CD4-positive, alpha-beta T cell (primary cell): ENCODE measurements around the gene ASXL3. TPM values are rescaled to one million over a fixed set of nuclear protein-coding genes. Genes with fewer than 3 reads are reported as not detected.

ENCODE experiments used
- ATAC-seq: fragments of 200-7000 bp; cut with Tn5 transposase; one replicate; pipeline ENCODE4 v1.10.0; 2022; ENCODE audit warnings: mild to moderate bottlenecking; ENCODE audit not compliant: poor library complexity
- CTCF ChIA-PET: fragments of 350-600 bp; sonication (Branson Sonifier 250); formaldehyde crosslinking; loops from one replicate; lab custom pipeline; 2021; ENCODE audit warnings: antibody characterized with exemption, inconsistent platforms; lab: Charles Lee
- POLR2A ChIA-PET: fragments of 350-600 bp; sonication (Branson Sonifier 250); formaldehyde crosslinking; loops from one replicate; lab custom pipeline; 2021; ENCODE audit warnings: antibody characterized with exemption, inconsistent platforms; lab: Charles Lee
- DNase-seq, 14 experiments: peaks; one replicate each; pipeline ENCODE4 v3.0.0-alpha.2; 2013 to 2020; ENCODE audit warnings: mixed read lengths in 2 of 14
- H3K27ac ChIP-seq, 2 donors: one replicate each; pipeline versions ENCODE4 v1.5.1 to v1.7.0; 2013; ENCODE audit warnings: low read length in 2 of 2, low read depth in 1 of 2, mild to moderate bottlenecking in 1 of 2
- H3K27me3 ChIP-seq, 2 experiments: 1 replicate in 1 of 2; 2 replicates in 1 of 2; pipeline versions ENCODE4 v1.6.1 to v1.7.0; 2013; ENCODE audit warnings: low read length in 2 of 2, control low read depth in 1 of 2, mild to moderate bottlenecking in 1 of 2, moderate library complexity in 1 of 2; ENCODE audit not compliant: insufficient read depth in 2 of 2, control insufficient read depth in 1 of 2
- H3K36me3 ChIP-seq: one replicate; pipeline ENCODE4 v1.6.1; 2013; ENCODE audit warnings: low read length, control low read depth; ENCODE audit not compliant: insufficient read depth
- H3K4me1 ChIP-seq: one replicate; pipeline ENCODE4 v1.6.1; 2013; ENCODE audit warnings: low read length, control low read depth; ENCODE audit not compliant: insufficient read depth
- H3K4me3 ChIP-seq: one replicate; pipeline ENCODE4 v1.5.1; 2013; ENCODE audit warnings: mild to moderate bottlenecking, low read length, moderate library complexity
- H3K9me3 ChIP-seq, 2 experiments: 1 replicate in 1 of 2; 2 replicates in 1 of 2; pipeline versions ENCODE4 v1.6.1 to v1.7.0; 2013; ENCODE audit warnings: low read length in 2 of 2, mild to moderate bottlenecking in 2 of 2, control low read depth in 1 of 2, moderate library complexity in 1 of 2; ENCODE audit not compliant: control insufficient read depth in 1 of 2, insufficient read depth in 1 of 2
- H3K27ac Mint-ChIP-seq: one replicate; pipeline ENCODE4 v1.8.0; 2020; ENCODE audit warnings: mixed read lengths
- H3K27me3 Mint-ChIP-seq: one replicate; pipeline ENCODE4 v1.8.0; 2021; ENCODE audit warnings: mixed read lengths
- H3K36me3 Mint-ChIP-seq: one replicate; pipeline ENCODE4 v1.8.0; 2021; ENCODE audit warnings: low read depth, mixed read lengths
- H3K4me1 Mint-ChIP-seq: one replicate; pipeline ENCODE4 v1.8.0; 2021; ENCODE audit warnings: low read depth, mixed read lengths
- H3K4me3 Mint-ChIP-seq: one replicate; pipeline ENCODE4 v1.8.0; 2020; ENCODE audit warnings: mild to moderate bottlenecking, mixed read lengths
- H3K9me3 Mint-ChIP-seq: one replicate; pipeline ENCODE4 v1.8.0; 2020; ENCODE audit warnings: mixed read lengths
- intact Hi-C, 2 experiments: fragments of 100-400 bp; cut with DNase I in 1 of 2; cut with micrococcal nuclease in 1 of 2; formaldehyde crosslinking; loops; one replicate each; pipeline versions ENCODE4 v1.15.1 to v1.9.0; 2023 to 2025; cut with DNase I, micrococcal nuclease
- total RNA-seq, 174 experiments: library from RNA in 2 of 174; stranded (reverse) in 2 of 174; gene quantifications; one replicate each; pipeline ENCODE4 v1.2.3 and lab custom pipeline; 2021 to 2026
- TF ChIP-seq, protein P1 (sequence below): fragments of 200-600 bp; IDR thresholded peaks from one replicate; pipeline ENCODE4 v1.8.0; 2022; ENCODE audit warnings: antibody characterized with exemption, mild to moderate bottlenecking

Gene ASXL3
- total RNA-seq, 2 experiments from 2014 or later: not detected

- DNase-seq (no peak), ATAC-seq (no peak)
- Mint-ChIP-seq H3K4me3 (no peak overlapping the region), H3K4me1 (no peaks in the 10 kb centered on the region), H3K9me3 (peaks cover 5% of the 10 kb centered on the region), H3K36me3 (no peaks in the 10 kb centered on the region), H3K27me3 (no peaks in the 10 kb centered on the region), H3K27ac (no peak overlapping the region)
- Histone ChIP-seq H3K4me3 (no peak overlapping the region), H3K36me3 (no peaks in the 10 kb centered on the region), H3K27me3 (no peaks in the 10 kb centered on the region), H3K27ac (no peak overlapping the region), H3K9me3 (peaks cover 0 to 3% of the 10 kb centered on the region in 2 experiments), H3K4me1 (no peaks in the 10 kb centered on the region)
- TF ChIP-seq, protein P1, sequence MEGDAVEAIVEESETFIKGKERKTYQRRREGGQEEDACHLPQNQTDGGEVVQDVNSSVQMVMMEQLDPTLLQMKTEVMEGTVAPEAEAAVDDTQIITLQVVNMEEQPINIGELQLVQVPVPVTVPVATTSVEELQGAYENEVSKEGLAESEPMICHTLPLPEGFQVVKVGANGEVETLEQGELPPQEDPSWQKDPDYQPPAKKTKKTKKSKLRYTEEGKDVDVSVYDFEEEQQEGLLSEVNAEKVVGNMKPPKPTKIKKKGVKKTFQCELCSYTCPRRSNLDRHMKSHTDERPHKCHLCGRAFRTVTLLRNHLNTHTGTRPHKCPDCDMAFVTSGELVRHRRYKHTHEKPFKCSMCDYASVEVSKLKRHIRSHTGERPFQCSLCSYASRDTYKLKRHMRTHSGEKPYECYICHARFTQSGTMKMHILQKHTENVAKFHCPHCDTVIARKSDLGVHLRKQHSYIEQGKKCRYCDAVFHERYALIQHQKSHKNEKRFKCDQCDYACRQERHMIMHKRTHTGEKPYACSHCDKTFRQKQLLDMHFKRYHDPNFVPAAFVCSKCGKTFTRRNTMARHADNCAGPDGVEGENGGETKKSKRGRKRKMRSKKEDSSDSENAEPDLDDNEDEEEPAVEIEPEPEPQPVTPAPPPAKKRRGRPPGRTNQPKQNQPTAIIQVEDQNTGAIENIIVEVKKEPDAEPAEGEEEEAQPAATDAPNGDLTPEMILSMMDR: no peak
- intact Hi-C loops: no loop called here
- ChIA-PET CTCF (no interaction called here), POLR2A (no interaction called here)
Observed at GRCh38 chr18:33677891-33678290, 99.9 kb downstream of the ASXL3 start.

GRCh38 chr18:33682436-33682835, 104.4 kb downstream of the ASXL3 start:
- H3K27me3 ChIP-seq: no peaks in the 10 kb centered on the region
- Mint-ChIP-seq H3K4me3 (no peak overlapping the region), H3K27ac (no peak overlapping the region), H3K4me1 (no peaks in the 10 kb centered on the region), H3K27me3 (no peaks in the 10 kb centered on the region), H3K36me3 (no peaks in the 10 kb centered on the region), H3K9me3 (peaks cover 9% of the 10 kb centered on the region)
- H3K27ac ChIP-seq: no peak overlapping the region
- peaks cover 0 to 3% of the 10 kb centered on the region in 2 experiments for H3K9me3 ChIP-seq
- ChIA-PET CTCF (no interaction called here), POLR2A (no interaction called here)
- intact Hi-C loops: no loop called here
- H3K4me3 ChIP-seq: no peak overlapping the region
- ATAC-seq: no peak
- DNase-seq: no peak
- TF ChIP-seq, protein P1: no peak
- no peaks in the 10 kb centered on the region for H3K36me3 ChIP-seq
- H3K4me1 ChIP-seq: no peaks in the 10 kb centered on the region

DNA sequence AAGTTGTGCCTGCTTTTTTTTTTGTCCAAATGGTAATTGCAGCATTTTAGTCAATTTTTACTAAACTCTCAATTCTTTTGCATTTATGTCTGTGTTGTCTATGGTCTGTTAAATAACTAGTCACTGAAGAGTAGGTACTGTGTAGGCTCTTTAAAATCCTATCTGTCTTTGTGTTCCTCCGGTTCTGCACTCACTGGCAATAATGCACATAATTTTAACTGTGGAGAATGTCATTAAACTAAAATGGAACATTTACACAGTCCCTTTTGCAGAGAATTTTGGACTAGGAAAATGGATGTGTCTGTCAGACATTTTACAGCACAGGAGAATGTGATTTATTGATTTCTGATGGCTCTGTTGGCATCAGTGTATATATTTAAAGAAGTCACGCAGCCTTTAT, 116.6 kb downstream of the ASXL3 start:
- no peaks in the 10 kb centered on the region for H3K27me3 ChIP-seq
- no peak overlapping the region for H3K27ac Mint-ChIP-seq
- H3K4me1 Mint-ChIP-seq: no peaks in the 10 kb centered on the region
- no peaks in the 10 kb centered on the region for H3K4me1 ChIP-seq
- POLR2A ChIA-PET: no interaction called here
- TF ChIP-seq, protein P1: no peak
- no peaks in the 10 kb centered on the region for H3K36me3 Mint-ChIP-seq
- intact Hi-C loops: no loop called here
- H3K36me3 ChIP-seq: no peaks in the 10 kb centered on the region
- no peak overlapping the region for H3K27ac ChIP-seq
- no peaks in the 10 kb centered on the region for H3K27me3 Mint-ChIP-seq
- no peak for DNase-seq
- no peaks in the 10 kb centered on the region for H3K9me3 ChIP-seq
- H3K9me3 Mint-ChIP-seq: peaks cover 9% of the 10 kb centered on the region
- H3K4me3 ChIP-seq: no peak overlapping the region
- ATAC-seq: no peak
- H3K4me3 Mint-ChIP-seq: no peak overlapping the region
- CTCF ChIA-PET: no interaction called here
